ENCODE measurements around the gene MDP1. TPM values are rescaled to one million over a fixed set of nuclear protein-coding genes. Genes with fewer than 3 reads are reported as not detected.

Gene MDP1
- total and polyA plus RNA-seq, 8 donors = 9.3 to 26.9 (median 16.1) TPM; not detected in 1

DNA sequence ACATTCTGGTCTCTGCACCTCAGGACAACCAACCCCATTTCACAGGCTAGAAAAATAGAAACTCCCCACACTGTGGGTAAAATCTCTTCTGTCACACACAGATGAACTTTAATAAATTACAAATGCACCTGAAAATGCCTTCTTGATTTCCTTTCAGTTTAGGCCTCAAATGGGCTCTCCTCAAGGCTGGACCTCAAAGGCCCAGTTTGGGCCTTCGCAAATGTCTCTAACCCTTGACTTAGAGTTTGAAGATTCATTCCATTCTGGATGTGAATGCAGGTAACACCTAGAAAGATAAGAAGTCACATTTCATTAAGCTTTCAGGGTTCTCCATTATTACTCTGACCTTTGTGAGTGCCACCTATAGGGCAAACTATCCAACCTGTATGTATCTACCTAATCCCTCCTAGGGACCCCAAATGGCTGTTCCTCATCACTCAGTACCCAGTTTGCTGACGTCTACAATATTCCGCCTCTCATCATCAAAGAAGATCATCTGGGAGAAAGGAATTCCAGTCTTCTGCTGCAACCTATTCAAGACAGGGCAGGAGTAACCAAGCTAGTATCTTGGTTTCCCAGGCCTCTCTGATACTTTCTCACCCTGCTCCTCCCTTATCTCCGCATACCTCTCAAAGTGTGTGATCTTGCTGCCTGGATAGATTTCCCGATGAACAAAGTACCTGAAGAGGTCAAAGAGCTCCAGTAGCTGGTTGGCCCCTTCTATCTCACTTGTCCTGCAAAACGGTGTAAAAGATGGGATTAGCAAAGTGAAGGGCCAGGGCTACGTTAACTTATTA, 1.8 kb downstream of the MDP1 start:
- no peak for DNase-seq
- Histone ChIP-seq H3K4me1 (peaks cover 9 to 52% (median 39%) of the 10 kb centered on the region in 4 donors), H3K27me3 (no peaks in the 10 kb centered on the region), H3K27ac (peak overlapping the region; percentile 96 to 99 (median 98)), H3K9me3 (no peaks in the 10 kb centered on the region), H3K4me3 (peak overlapping the region; percentile 55 to 84 (median 72)), H3K36me3 (peaks cover 24 to 43% (median 37%) of the 10 kb centered on the region in 4 donors)
- WGBS, 5 donors = 87 to 92% (median 90%) methylated on average over 7 of the region's 7 CpGs
- no peak for TF ChIP-seq POLR2AphosphoS5 (IDR thresholded peaks at IDR 0.05)
- no peak for TF ChIP-seq EP300 (IDR thresholded peaks at IDR 0.05)
- TF ChIP-seq CTCF (IDR thresholded peaks at IDR 0.05) = no peak
- intact Hi-C loops (cut with DNase I; ENCODE audit: low total_unique reads) = no loop called here

- whole genome bisulfite sequencing, 5 donors = 1 to 2% (median 1%) methylated on average over 41 to 53 of the region's 53 CpGs
- intact Hi-C loops (cut with DNase I; ENCODE audit: low total_unique reads) = no loop called here
- Histone ChIP-seq H3K9me3 (no peaks in the 10 kb centered on the region), H3K27me3 (no peaks in the 10 kb centered on the region), H3K4me3 (peak within 1 kb of the TSS; percentile 55 to 84 (median 72)), H3K4me1 (peaks cover 9 to 52% (median 39%) of the 10 kb centered on the region in 4 donors), H3K27ac (peak within 1 kb of the TSS; percentile 96 to 99 (median 98)), H3K36me3 (peaks cover 30 to 52% (median 46%) of the 10 kb centered on the region in 4 donors)
- DNase-seq = peak; percentile 94 to 99
- TF ChIP-seq CTCF (IDR thresholded peaks at IDR 0.05) = peak in 1 of 7 experiments; percentile 30
- TF ChIP-seq POLR2A (IDR thresholded peaks at IDR 0.05) = peak in 2 of 4 donors; percentile 27 to 86
- TF ChIP-seq EP300 (IDR thresholded peaks at IDR 0.05) = no peak
- peak; percentile 95 to 100 (median 99) for TF ChIP-seq POLR2AphosphoS5 (IDR thresholded peaks at IDR 0.05)
Observed at GRCh38 chr14:24212924-24213865, 2.7 kb downstream of the MDP1 start, which contains the start of gene CHMP4A. TSS of gene CHMP4A (minus strand) at chr14:24213488. CDS start at chr14:24213439, 49 bp downstream.

DNA sequence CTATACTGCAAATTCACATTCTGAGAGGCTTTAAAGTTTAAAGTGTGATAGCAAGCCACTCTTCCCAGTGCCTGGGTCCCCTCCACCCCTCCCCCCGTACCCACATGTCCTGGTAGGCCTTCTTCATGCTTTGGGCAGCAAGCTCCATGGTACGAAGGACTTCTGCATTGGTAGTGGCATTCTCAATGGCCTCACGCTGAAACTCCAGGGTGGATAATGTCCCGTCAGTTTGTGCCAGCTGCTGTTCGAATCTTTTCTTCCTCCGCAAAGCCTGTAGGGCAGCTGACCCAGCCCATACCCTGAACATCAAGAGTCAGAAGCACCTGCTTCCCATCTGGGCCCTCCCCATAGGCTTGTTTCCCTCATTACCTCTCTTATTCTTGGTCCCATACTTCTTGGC, 4.6 kb downstream of the MDP1 start:
- Histone ChIP-seq H3K4me3 (no peak overlapping the region), H3K27ac (no peak overlapping the region), H3K27me3 (no peaks in the 10 kb centered on the region), H3K9me3 (no peaks in the 10 kb centered on the region), H3K4me1 (peaks cover 9 to 50% (median 38%) of the 10 kb centered on the region in 4 donors), H3K36me3 (peaks cover 46 to 53% (median 52%) of the 10 kb centered on the region in 4 donors)
- 91 to 96% (median 93%) methylated on average over 6 of the region's 6 CpGs for WGBS, 5 donors
- intact Hi-C loops (cut with DNase I; ENCODE audit: low total_unique reads) = no loop called here
- no peak for DNase-seq
- TF ChIP-seq POLR2A (IDR thresholded peaks at IDR 0.05) (no peak), POLR2AphosphoS5 (IDR thresholded peaks at IDR 0.05) (no peak), EP300 (IDR thresholded peaks at IDR 0.05) (no peak), CTCF (IDR thresholded peaks at IDR 0.05) (no peak)

- H3K36me3 ChIP-seq = peaks cover 54 to 79% (median 71%) of the 10 kb centered on the region in 4 donors
- no peak for DNase-seq
- intact Hi-C loops (cut with DNase I; ENCODE audit: low total_unique reads) = no loop called here
- H3K9me3 ChIP-seq = no peaks in the 10 kb centered on the region
- no peak overlapping the region for H3K27ac ChIP-seq
- no peak for TF ChIP-seq POLR2AphosphoS5 (IDR thresholded peaks at IDR 0.05)
- TF ChIP-seq EP300 (IDR thresholded peaks at IDR 0.05) = no peak
- no peak for TF ChIP-seq CTCF (IDR thresholded peaks at IDR 0.05)
- no peak for TF ChIP-seq POLR2A (IDR thresholded peaks at IDR 0.05)
- peaks cover 0 to 22% (median 12%) of the 10 kb centered on the region in 4 donors for H3K4me1 ChIP-seq
- WGBS, 5 donors = 80 to 100% (median 100%) methylated on average over 2 of the region's 2 CpGs
- no peak overlapping the region for H3K4me3 ChIP-seq
- no peaks in the 10 kb centered on the region for H3K27me3 ChIP-seq
Observed at GRCh38 chr14:24207625-24208024, 8.2 kb downstream of the MDP1 start.
